CD4-positive, alpha-beta T cell (primary cell): Measurements from ENCODE around the gene MAP2K3. TPM values are rescaled to one million over a fixed set of nuclear protein-coding genes. Genes with fewer than 3 reads are reported as not detected.
A peak's percentile ranks its signal among the peaks of the same experiment; 100 is the strongest.
"Not testable (repeated sequence)": the region's sequence is repeated elsewhere in the genome, so short reads cannot be mapped to it uniquely, and the experiment has no call there.

Experiments used
- ATAC-seq: fragments of 200-7000 bp; cut with Tn5 transposase; one replicate; pipeline ENCODE4 v1.10.0; 2022; ENCODE audit warnings: mild to moderate bottlenecking; ENCODE audit not compliant: poor library complexity
- CTCF ChIA-PET: fragments of 350-600 bp; sonication (Branson Sonifier 250); formaldehyde crosslinking; loops from one replicate; lab custom pipeline; 2021; ENCODE audit warnings: antibody characterized with exemption, inconsistent platforms; lab: Charles Lee
- POLR2A ChIA-PET: fragments of 350-600 bp; sonication (Branson Sonifier 250); formaldehyde crosslinking; loops from one replicate; lab custom pipeline; 2021; ENCODE audit warnings: antibody characterized with exemption, inconsistent platforms; lab: Charles Lee
- DNase-seq, 14 experiments: peaks; one replicate each; pipeline ENCODE4 v3.0.0-alpha.2; 2013 to 2020; ENCODE audit warnings: mixed read lengths in 2 of 14
- H3K27ac ChIP-seq, 2 donors: one replicate each; pipeline versions ENCODE4 v1.5.1 to v1.7.0; 2013; ENCODE audit warnings: low read length in 2 of 2, low read depth in 1 of 2, mild to moderate bottlenecking in 1 of 2
- H3K27me3 ChIP-seq, 2 experiments: 1 replicate in 1 of 2; 2 replicates in 1 of 2; pipeline versions ENCODE4 v1.6.1 to v1.7.0; 2013; ENCODE audit warnings: low read length in 2 of 2, control low read depth in 1 of 2, mild to moderate bottlenecking in 1 of 2, moderate library complexity in 1 of 2; ENCODE audit not compliant: insufficient read depth in 2 of 2, control insufficient read depth in 1 of 2
- H3K36me3 ChIP-seq: one replicate; pipeline ENCODE4 v1.6.1; 2013; ENCODE audit warnings: low read length, control low read depth; ENCODE audit not compliant: insufficient read depth
- H3K4me1 ChIP-seq: one replicate; pipeline ENCODE4 v1.6.1; 2013; ENCODE audit warnings: low read length, control low read depth; ENCODE audit not compliant: insufficient read depth
- H3K4me3 ChIP-seq: one replicate; pipeline ENCODE4 v1.5.1; 2013; ENCODE audit warnings: mild to moderate bottlenecking, low read length, moderate library complexity
- H3K9me3 ChIP-seq, 2 experiments: 1 replicate in 1 of 2; 2 replicates in 1 of 2; pipeline versions ENCODE4 v1.6.1 to v1.7.0; 2013; ENCODE audit warnings: low read length in 2 of 2, mild to moderate bottlenecking in 2 of 2, control low read depth in 1 of 2, moderate library complexity in 1 of 2; ENCODE audit not compliant: control insufficient read depth in 1 of 2, insufficient read depth in 1 of 2
- H3K27ac Mint-ChIP-seq: one replicate; pipeline ENCODE4 v1.8.0; 2020; ENCODE audit warnings: mixed read lengths
- H3K27me3 Mint-ChIP-seq: one replicate; pipeline ENCODE4 v1.8.0; 2021; ENCODE audit warnings: mixed read lengths
- H3K36me3 Mint-ChIP-seq: one replicate; pipeline ENCODE4 v1.8.0; 2021; ENCODE audit warnings: low read depth, mixed read lengths
- H3K4me1 Mint-ChIP-seq: one replicate; pipeline ENCODE4 v1.8.0; 2021; ENCODE audit warnings: low read depth, mixed read lengths
- H3K4me3 Mint-ChIP-seq: one replicate; pipeline ENCODE4 v1.8.0; 2020; ENCODE audit warnings: mild to moderate bottlenecking, mixed read lengths
- H3K9me3 Mint-ChIP-seq: one replicate; pipeline ENCODE4 v1.8.0; 2020; ENCODE audit warnings: mixed read lengths
- CTCF ChIP-seq: fragments of 200-600 bp; IDR thresholded peaks from one replicate; pipeline ENCODE4 v1.8.0; 2022; ENCODE audit warnings: antibody characterized with exemption, mild to moderate bottlenecking
- intact Hi-C, 2 experiments: fragments of 100-400 bp; cut with DNase I in 1 of 2; cut with micrococcal nuclease in 1 of 2; formaldehyde crosslinking; loops; one replicate each; pipeline versions ENCODE4 v1.15.1 to v1.9.0; 2023 to 2025; cut with DNase I, micrococcal nuclease
- total RNA-seq, 174 experiments: library from RNA in 2 of 174; stranded (reverse) in 2 of 174; gene quantifications; one replicate each; pipeline ENCODE4 v1.2.3 and lab custom pipeline; 2021 to 2026

The MAP2K3 gene
- total RNA-seq, 2 experiments from 2014 or later = 36.8 to 38.5 TPM

- H3K4me3 Mint-ChIP-seq, H3K27ac Mint-ChIP-seq, H3K36me3 Mint-ChIP-seq, H3K27me3 Mint-ChIP-seq, H3K4me1 ChIP-seq, ATAC-seq, CTCF ChIA-PET, H3K36me3 ChIP-seq, H3K27me3 ChIP-seq, H3K27ac ChIP-seq, H3K4me1 Mint-ChIP-seq, intact Hi-C loops, H3K4me3 ChIP-seq, H3K9me3 ChIP-seq, H3K9me3 Mint-ChIP-seq, POLR2A ChIA-PET: not testable (repeated sequence)
- DNase-seq = peak in 1 of 14 experiments; percentile 11
These were observed 65.0 kb downstream of the MAP2K3 start for GRCh38 chr17:21349358-21350050.

GRCh38 chr17:21350495-21350894 lies 66.0 kb downstream of the MAP2K3 start:
- DNase-seq, intact Hi-C loops: not testable (repeated sequence)

GRCh38 chr17:21351366-21352065 lies 67.0 kb downstream of the MAP2K3 start:
- TF ChIP-seq CTCF = no peak
- Mint-ChIP-seq H3K4me1 (no peaks in the 10 kb centered on the region), H3K36me3 (no peaks in the 10 kb centered on the region), H3K4me3 (no peak overlapping the region), H3K27ac (no peak overlapping the region), H3K27me3 (no peaks in the 10 kb centered on the region), H3K9me3 (no peaks in the 10 kb centered on the region)
- H3K27ac ChIP-seq = no peak overlapping the region
- no peak for ATAC-seq
- no peak overlapping the region for H3K4me3 ChIP-seq
- DNase-seq = no peak
- H3K27me3 ChIP-seq = no peaks in the 10 kb centered on the region
- intact Hi-C loops = no loop called here
- peaks cover 0 to 3% of the 10 kb centered on the region in 2 experiments for H3K9me3 ChIP-seq
- no peaks in the 10 kb centered on the region for H3K4me1 ChIP-seq
- POLR2A ChIA-PET = no interaction called here
- no peaks in the 10 kb centered on the region for H3K36me3 ChIP-seq
- CTCF ChIA-PET = no interaction called here

More at GRCh38 chr17:21350495-21350894, 66.0 kb downstream of the MAP2K3 start:
- H3K4me3 Mint-ChIP-seq, H3K36me3 ChIP-seq, H3K9me3 ChIP-seq, H3K4me1 Mint-ChIP-seq, ATAC-seq, CTCF ChIA-PET, H3K4me3 ChIP-seq, POLR2A ChIA-PET, H3K9me3 Mint-ChIP-seq, H3K27me3 ChIP-seq, H3K4me1 ChIP-seq, H3K36me3 Mint-ChIP-seq, H3K27ac ChIP-seq, H3K27ac Mint-ChIP-seq, H3K27me3 Mint-ChIP-seq: not testable (repeated sequence)

- Histone ChIP-seq H3K27ac (no peak overlapping the region), H3K36me3 (no peaks in the 10 kb centered on the region), H3K27me3 (no peaks in the 10 kb centered on the region), H3K9me3 (peaks cover 0 to 3% of the 10 kb centered on the region in 2 experiments), H3K4me1 (no peaks in the 10 kb centered on the region), H3K4me3 (no peak overlapping the region)
- CTCF ChIA-PET = no interaction called here
- Mint-ChIP-seq H3K27me3 (no peaks in the 10 kb centered on the region), H3K9me3 (no peaks in the 10 kb centered on the region), H3K4me1 (no peaks in the 10 kb centered on the region), H3K4me3 (no peak overlapping the region), H3K36me3 (no peaks in the 10 kb centered on the region), H3K27ac (no peak overlapping the region)
- ATAC-seq (no peak), DNase-seq (no peak)
- intact Hi-C loops = no loop called here
- POLR2A ChIA-PET = no interaction called here
- no peak for TF ChIP-seq CTCF
These were observed 67.9 kb downstream of the MAP2K3 start for GRCh38 chr17:21352221-21352980.
